Fibroblast of peridontal ligament (primary cell): ENCODE results near the gene PDE1A.
"Not testable (repeated sequence)": the region's sequence is repeated elsewhere in the genome, so short reads cannot be mapped to it uniquely, and the experiment has no call there.

Experiments used
- DNase-seq: peaks from one replicate; pipeline ENCODE4 v3.0.0-alpha.2; 2010; ENCODE audit errors: extremely low read depth

Gene PDE1A

DNA sequence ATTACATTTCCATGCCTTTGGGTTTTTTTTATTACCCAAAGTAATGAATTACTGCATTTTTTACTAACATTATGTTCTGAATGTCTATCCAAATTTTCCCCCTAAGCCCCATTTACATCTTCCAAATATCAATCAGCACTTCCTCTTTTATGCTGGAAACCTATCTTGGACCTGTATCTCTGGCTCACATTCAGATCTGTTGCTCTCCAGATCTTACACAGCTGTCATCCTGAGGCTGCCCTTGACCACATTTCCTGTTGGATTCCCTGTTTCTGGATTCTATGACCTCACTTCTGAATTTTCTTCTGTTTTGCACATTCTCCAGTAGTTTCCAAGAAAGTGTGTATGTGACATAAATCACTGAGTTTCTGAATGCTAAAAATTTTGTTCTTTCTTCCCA is 146.7 kb downstream of the PDE1A start:
- DNase-seq: peak; percentile 38

- DNase-seq: not testable (repeated sequence)
These were observed 150.2 kb downstream of the PDE1A start for GRCh38 chr2:182276662-182277061.

GRCh38 chr2:182267971-182268370 is 158.9 kb downstream of the PDE1A start:
- DNase-seq: no peak

DNA sequence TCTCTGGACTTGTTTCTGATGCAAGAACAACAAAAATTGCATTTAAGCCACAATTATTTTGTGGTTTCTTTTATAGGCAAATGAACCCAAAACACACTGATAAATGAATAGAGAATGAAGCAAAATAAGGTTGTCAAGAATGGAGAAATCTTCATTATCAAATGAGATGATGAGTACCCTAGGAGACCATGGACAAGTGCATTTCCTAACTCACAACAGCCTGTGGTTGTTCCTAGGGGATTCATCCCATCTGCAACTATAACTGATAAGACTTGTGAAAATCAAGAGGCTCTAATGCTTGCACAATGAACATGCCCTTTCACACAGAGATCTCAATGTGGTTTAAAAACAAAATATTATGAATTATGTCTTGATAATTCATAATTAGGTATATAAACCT is 159.9 kb downstream of the PDE1A start:
- peak; percentile 25 for DNase-seq

- DNase-seq: no peak
These were observed 161.1 kb downstream of the PDE1A start for GRCh38 chr2:182265718-182266117.

GRCh38 chr2:182261860-182262387 is 164.9 kb downstream of the PDE1A start:
- no peak for DNase-seq

- peak; percentile 69 for DNase-seq
These were observed 167.1 kb downstream of the PDE1A start for GRCh38 chr2:182259629-182260150.

GRCh38 chr2:182252534-182252933 is 174.3 kb downstream of the PDE1A start:
- DNase-seq: no peak

- DNase-seq: no peak
These were observed 177.9 kb downstream of the PDE1A start for GRCh38 chr2:182248898-182249297.

DNA sequence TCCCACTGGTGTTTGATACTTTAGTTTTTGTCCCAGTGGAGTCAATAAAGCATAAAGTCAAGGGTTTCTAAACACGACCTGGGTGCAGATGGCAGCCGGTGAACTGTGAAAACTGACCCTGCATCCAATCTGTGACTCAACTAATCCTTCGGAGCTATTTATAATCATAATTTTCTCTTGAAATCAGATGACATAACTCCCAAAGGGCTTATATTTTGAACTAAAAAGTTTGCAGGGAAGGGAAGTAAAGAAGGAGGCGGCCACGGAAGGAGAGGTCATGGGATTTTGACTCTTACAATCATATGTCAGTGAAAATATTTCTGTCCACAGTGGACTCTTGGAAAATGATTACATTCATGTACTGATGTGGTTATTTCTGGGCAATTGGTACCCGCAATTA is 178.5 kb downstream of the PDE1A start:
- peak; percentile 36 for DNase-seq

DNA sequence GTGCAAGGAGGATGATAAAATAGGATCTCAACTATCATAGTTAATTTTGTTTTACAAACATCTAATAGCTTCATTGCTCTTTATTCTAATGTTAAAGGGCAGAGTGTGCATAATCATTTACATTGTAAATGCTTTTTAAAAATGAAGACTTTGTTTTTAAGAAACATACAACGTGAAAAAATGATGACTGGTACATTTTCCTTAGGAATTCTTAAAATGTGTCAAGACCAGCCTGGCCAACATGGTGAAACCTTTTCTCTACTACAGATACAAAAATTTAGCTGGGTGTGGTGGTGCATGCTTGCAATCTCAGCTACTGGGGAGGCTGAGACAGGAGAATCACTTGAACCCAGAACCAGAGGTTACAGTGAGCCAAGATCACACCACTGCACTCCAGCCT is 179.0 kb downstream of the PDE1A start:
- no peak for DNase-seq

DNA sequence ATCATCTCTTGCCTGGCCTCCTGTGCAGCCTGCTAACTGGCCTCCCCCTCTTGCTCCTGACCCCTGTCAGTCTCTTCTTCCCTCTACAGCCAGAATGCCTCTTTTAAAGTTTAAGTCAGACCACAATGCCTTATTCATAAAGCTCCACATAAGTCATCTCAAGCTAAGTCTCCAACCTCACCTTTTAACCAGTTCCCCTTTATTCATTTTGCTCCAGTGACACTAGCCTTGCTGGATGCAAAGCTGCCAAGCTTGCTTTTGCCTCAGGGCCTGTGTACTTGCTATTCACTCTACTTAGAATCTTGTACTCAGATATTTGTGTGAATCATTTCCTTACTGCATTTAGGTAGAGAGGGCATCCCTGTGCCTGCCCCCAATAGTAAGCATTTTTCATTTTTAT is 180.9 kb downstream of the PDE1A start:
- no peak for DNase-seq

DNA sequence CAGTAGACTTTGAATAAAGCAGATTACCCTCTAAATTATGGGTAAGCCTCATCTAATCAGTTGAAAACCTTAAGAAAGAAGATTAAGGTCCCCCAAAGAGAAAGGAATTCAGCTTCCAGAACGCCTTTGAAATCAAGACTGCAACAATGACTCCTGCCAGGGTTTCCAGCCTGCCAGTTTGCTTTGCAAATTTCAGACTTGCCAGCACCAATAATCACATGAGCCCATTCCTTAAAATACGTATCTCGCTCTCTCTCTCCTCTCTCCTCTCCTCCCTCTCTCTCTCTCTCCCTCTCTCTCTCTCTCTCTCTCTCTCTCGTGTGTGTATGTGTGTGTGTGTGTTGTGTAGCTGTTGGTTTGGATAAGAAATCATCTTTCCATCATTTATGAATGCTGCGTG is 184.2 kb downstream of the PDE1A start:
- DNase-seq: no peak

- DNase-seq: no peak
These were observed 184.9 kb downstream of the PDE1A start for GRCh38 chr2:182241936-182242335.

- peak; percentile 25 for DNase-seq
These were observed 185.9 kb downstream of the PDE1A start for GRCh38 chr2:182240862-182241371.

GRCh38 chr2:182230561-182230960 is 196.3 kb downstream of the PDE1A start:
- DNase-seq: peak; percentile 39

- peak; percentile 24 for DNase-seq
These were observed 197.5 kb downstream of the PDE1A start for GRCh38 chr2:182229297-182229696.

- peak; percentile 46 for DNase-seq
These were observed 198.1 kb downstream of the PDE1A start for GRCh38 chr2:182228741-182229140.

GRCh38 chr2:182228073-182228473 is 198.8 kb downstream of the PDE1A start:
- DNase-seq: no peak

DNA sequence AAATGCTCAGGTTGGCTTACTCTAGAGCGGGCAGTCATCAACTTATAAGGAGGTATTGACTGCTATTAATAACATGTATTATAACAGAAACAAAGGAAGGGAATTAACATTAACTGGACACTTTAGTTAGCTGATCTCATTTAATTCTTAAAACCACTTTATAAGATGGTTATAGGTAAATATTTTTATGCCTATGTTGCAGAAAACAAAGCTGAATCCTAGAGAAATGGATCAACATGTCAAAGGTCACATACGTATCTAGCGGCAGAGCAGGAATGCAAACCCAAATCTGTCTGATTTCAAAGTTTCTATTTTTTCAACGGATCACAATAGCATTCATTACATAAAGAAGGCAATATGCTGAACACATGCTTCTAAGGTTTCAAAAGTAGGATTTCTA is 200.0 kb downstream of the PDE1A start:
- no peak for DNase-seq

DNA sequence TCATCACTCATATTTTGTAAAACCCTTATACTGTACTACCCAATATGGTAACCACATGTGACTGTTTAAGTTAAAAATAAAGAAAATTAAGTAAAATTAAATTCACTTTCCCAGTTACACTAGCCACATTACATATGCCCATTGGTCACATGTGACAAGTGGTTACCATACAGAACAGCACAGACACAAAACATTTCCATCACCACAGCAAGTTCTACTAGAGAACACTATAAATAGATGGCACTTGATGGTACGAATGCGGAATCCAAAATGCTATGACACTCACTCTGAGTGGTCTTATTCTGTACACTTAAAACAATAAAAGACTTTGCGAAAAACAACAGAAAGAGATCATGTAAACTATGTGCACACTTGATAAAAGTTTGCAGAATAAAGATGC is 202.2 kb downstream of the PDE1A start:
- no peak for DNase-seq

DNA sequence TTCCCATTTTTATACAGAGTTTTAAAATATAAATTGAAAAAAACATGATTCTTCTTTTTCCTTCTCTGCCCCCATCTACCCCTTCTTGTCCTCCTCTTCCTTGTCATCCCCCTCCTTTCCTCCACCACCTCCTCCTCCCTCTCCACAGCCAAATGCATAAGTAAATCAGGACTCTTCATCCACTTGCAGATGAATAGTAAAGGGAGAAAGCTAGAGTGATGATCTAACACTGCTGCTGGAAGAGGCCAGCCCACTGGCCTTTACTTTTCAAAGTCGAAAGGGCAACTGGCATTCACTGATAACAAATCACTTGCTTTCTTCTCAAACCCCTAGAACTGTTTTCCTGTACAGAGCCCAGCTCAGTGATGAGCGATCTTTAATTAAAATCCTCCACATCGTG is 205.8 kb downstream of the PDE1A start:
- DNase-seq: no peak

DNA sequence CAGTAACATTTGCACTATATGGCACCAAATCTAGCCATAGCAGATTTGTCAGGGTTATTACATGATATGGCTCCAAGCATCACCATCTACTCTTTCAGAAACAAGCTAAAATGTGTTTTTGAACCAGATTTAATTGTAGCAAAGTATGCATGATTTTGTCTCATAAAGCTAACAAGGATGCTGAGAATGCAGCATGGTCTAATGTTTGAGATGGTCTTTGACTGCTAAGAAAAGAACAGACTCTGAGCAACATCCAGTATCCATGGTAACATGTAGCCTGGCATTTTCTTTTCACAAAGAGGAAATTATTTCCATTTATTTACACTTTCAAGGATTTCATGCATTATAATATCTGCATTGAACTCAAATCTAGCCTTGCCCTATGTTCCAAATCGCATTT is 206.5 kb downstream of the PDE1A start:
- DNase-seq: no peak

GRCh38 chr2:182210669-182211068 is 216.2 kb downstream of the PDE1A start:
- no peak for DNase-seq
